GM06990 (cell line): ENCODE measurements around the gene ANKS3.

ENCODE experiments used
- DNase-seq: peaks from one replicate; pipeline ENCODE4 v3.0.0-alpha.2; 2011; ENCODE audit not compliant: insufficient read length; ENCODE audit errors: extremely low read depth
- H3K27me3 ChIP-seq: replicated peaks from 2 replicates; pipeline ENCODE4 v1.6.0; 2011; ENCODE audit warnings: low read length; ENCODE audit not compliant: control insufficient read depth, insufficient read depth
- H3K36me3 ChIP-seq: 2 replicates; pipeline ENCODE4 v1.5.1; 2011; ENCODE audit warnings: low read length; ENCODE audit not compliant: control insufficient read depth, insufficient read depth
- H3K4me3 ChIP-seq: replicated peaks from 2 replicates; pipeline ENCODE4 v1.5.1; 2011; ENCODE audit warnings: low read depth, mild to moderate bottlenecking, control low read depth, low read length
- CTCF ChIP-seq: IDR thresholded peaks from 2 replicates; pipeline ENCODE4 v1.5.1; 2011; ENCODE audit warnings: low read length, control low read depth, mild to moderate bottlenecking, inconsistent platforms; ENCODE audit not compliant: insufficient read depth, poor library complexity, severe bottlenecking

Gene ANKS3

GRCh38 chr16:4776141-4776705 lies 42.2 kb upstream of the ANKS3 start:
- Histone ChIP-seq H3K27me3 (no peaks in the 10 kb centered on the region), H3K4me3 (no peak overlapping the region), H3K36me3 (no peaks in the 10 kb centered on the region)
- no peak for DNase-seq
- TF ChIP-seq CTCF, result no peak

- Histone ChIP-seq H3K36me3 (no peaks in the 10 kb centered on the region), H3K4me3 (no peak overlapping the region), H3K27me3 (no peaks in the 10 kb centered on the region)
- DNase-seq, result no peak
- no peak for TF ChIP-seq CTCF
Measured at GRCh38 chr16:4775005-4775404, 40.9 kb upstream of the ANKS3 start.

- TF ChIP-seq CTCF, result no peak
- Histone ChIP-seq H3K27me3 (no peaks in the 10 kb centered on the region), H3K4me3 (no peak overlapping the region), H3K36me3 (no peaks in the 10 kb centered on the region)
- no peak for DNase-seq
Measured at GRCh38 chr16:4772351-4772750, 38.3 kb upstream of the ANKS3 start.

- TF ChIP-seq CTCF, result no peak
- H3K36me3 ChIP-seq, result no peaks in the 10 kb centered on the region
- no peak overlapping the region for H3K4me3 ChIP-seq
- no peaks in the 10 kb centered on the region for H3K27me3 ChIP-seq
- DNase-seq, result no peak
Measured at GRCh38 chr16:4771646-4772045, 37.6 kb upstream of the ANKS3 start.

GRCh38 chr16:4769306-4769638 lies 35.2 kb upstream of the ANKS3 start:
- Histone ChIP-seq H3K36me3 (peaks cover 2% of the 10 kb centered on the region; the same call in 1 of the 2 replicates), H3K4me3 (no peak overlapping the region)

More at GRCh38 chr16:4769306-4769638, 35.2 kb upstream of the ANKS3 start:
- no peaks in the 10 kb centered on the region for H3K27me3 ChIP-seq
- no peak for TF ChIP-seq CTCF
- no peak for DNase-seq
